SK-N-MC (cell line): ENCODE data around the gene KLHDC10.

Source experiments
- EZH2 ChIP-seq: fragments of 200-600 bp; sonication (generic); IDR thresholded peaks from one replicate; pipeline ENCODE4 v1.6.1; 2017; ENCODE audit warnings: antibody characterized with exemption
- POLR2AphosphoS5 ChIP-seq: IDR thresholded peaks from 2 replicates; pipeline ENCODE4 v1.6.1; 2012; ENCODE audit warnings: mild to moderate bottlenecking, low read depth, low read length, borderline replicate concordance

DNA sequence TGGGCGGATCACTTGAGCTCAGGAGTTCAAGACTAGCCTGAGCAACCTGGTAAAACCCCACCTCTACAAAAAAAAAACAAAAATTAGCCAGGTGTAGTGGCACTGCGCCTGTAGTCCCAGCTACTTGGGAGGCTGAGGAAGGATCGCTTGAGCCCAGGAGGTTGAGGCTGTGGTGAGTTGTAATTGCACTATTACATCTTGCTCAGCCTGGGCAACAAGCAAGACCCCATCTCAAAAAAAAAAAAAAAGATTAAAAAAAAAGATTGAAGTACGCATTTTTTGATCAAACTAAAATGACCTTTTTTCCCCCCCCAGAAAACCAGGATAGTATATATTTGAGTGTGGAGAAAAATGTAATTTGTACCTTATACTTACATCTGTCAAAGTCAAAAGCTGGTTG lies 29.8 kb upstream of the KLHDC10 start:
- TF ChIP-seq POLR2AphosphoS5 (no peak), EZH2 (no peak)
